ENCODE data around the gene FAM47A.

The FAM47A gene

GRCh38 chrX:34132028-34132427, at the start of gene FAM47A:
Gene FAM47A (minus strand): TSS chrX:34132314. CDS start chrX:34132278, 36 bp downstream.
- Histone ChIP-seq H3K4me1 (no peaks in the 10 kb centered on the region), H3K4me2 (no peak within 1 kb of the TSS), H3K27me3 (peaks cover 16 to 62% (median 46%) of the 10 kb centered on the region in 11 experiments; a peak in 20 of 22 replicates), H3K36me3 (no peaks in the 10 kb centered on the region), H3K9me3 (replicated peaks in 1 of 11) (peaks cover 0 to 13% (median 0%) of the 10 kb centered on the region in 11 experiments; a peak in 6 of 22 replicates), H3K4me3 (no peak within 1 kb of the TSS), H3K27ac (no peak within 1 kb of the TSS), H3K9ac (no peak within 1 kb of the TSS), H4K20me1 (no peaks in the 10 kb centered on the region)
- TF ChIP-seq Cebpa-rat (IDR thresholded peaks at IDR 0.05) = no peak

- H3K9ac ChIP-seq = no peak overlapping the region
- H3K27me3 ChIP-seq = peaks cover 9 to 78% (median 60%) of the 10 kb centered on the region in 11 experiments; a peak in 20 of 22 replicates
- no peak overlapping the region for H3K4me2 ChIP-seq
- H4K20me1 ChIP-seq = no peaks in the 10 kb centered on the region
- no peaks in the 10 kb centered on the region for H3K4me1 ChIP-seq
- no peaks in the 10 kb centered on the region for H3K36me3 ChIP-seq
- H3K4me3 ChIP-seq = no peak overlapping the region
- H3K9me3 ChIP-seq (replicated peaks in 1 of 11) = peaks cover 0 to 6% (median 0%) of the 10 kb centered on the region in 11 experiments; a peak in 1 of 22 replicates
- no peak overlapping the region for H3K27ac ChIP-seq
- no peak for TF ChIP-seq Cebpa-rat (IDR thresholded peaks at IDR 0.05)
These were observed 15.2 kb upstream of the FAM47A start for GRCh38 chrX:34147345-34147744.

- Histone ChIP-seq H3K27me3 (peaks cover 9 to 74% (median 56%) of the 10 kb centered on the region in 11 experiments; a peak in 20 of 22 replicates), H3K9me3 (replicated peaks in 1 of 11) (peaks cover 0 to 6% (median 0%) of the 10 kb centered on the region in 11 experiments; a peak in 1 of 22 replicates), H3K4me1 (no peaks in the 10 kb centered on the region), H3K36me3 (no peaks in the 10 kb centered on the region), H3K27ac (no peak overlapping the region), H3K9ac (no peak overlapping the region), H3K4me2 (no peak overlapping the region), H4K20me1 (no peaks in the 10 kb centered on the region), H3K4me3 (no peak overlapping the region)
- TF ChIP-seq Cebpa-rat (IDR thresholded peaks at IDR 0.05) = no peak
These were observed 14.8 kb upstream of the FAM47A start for GRCh38 chrX:34146906-34147305.

GRCh38 chrX:34144246-34144645, 12.1 kb upstream of the FAM47A start:
- H4K20me1 ChIP-seq = no peaks in the 10 kb centered on the region; a peak in 2 of 22 replicates
- no peak overlapping the region for H3K4me2 ChIP-seq
- no peak for TF ChIP-seq Cebpa-rat (IDR thresholded peaks at IDR 0.05)
- no peaks in the 10 kb centered on the region for H3K4me1 ChIP-seq
- H3K9ac ChIP-seq = no peak overlapping the region
- H3K9me3 ChIP-seq (replicated peaks in 1 of 11) = peaks cover 0 to 6% (median 0%) of the 10 kb centered on the region in 11 experiments; a peak in 1 of 22 replicates
- no peaks in the 10 kb centered on the region for H3K36me3 ChIP-seq
- peaks cover 7 to 77% (median 56%) of the 10 kb centered on the region in 11 experiments; a peak in 21 of 22 replicates for H3K27me3 ChIP-seq
- no peak overlapping the region for H3K4me3 ChIP-seq
- no peak overlapping the region for H3K27ac ChIP-seq

GRCh38 chrX:34140816-34141215, 8.7 kb upstream of the FAM47A start:
- TF ChIP-seq Cebpa-rat (IDR thresholded peaks at IDR 0.05) = no peak
- Histone ChIP-seq H3K27ac (no peak overlapping the region), H3K27me3 (peaks cover 7 to 56% (median 34%) of the 10 kb centered on the region in 11 experiments; a peak in 21 of 22 replicates), H4K20me1 (no peaks in the 10 kb centered on the region; a peak in 2 of 22 replicates), H3K4me3 (no peak overlapping the region), H3K4me2 (no peak overlapping the region), H3K36me3 (no peaks in the 10 kb centered on the region), H3K9me3 (replicated peaks in 1 of 11) (no peaks in the 10 kb centered on the region), H3K4me1 (no peaks in the 10 kb centered on the region), H3K9ac (no peak overlapping the region)

GRCh38 chrX:34130980-34131744, 952 bp downstream of the FAM47A start:
- no peak overlapping the region for H3K4me3 ChIP-seq
- no peaks in the 10 kb centered on the region for H3K36me3 ChIP-seq
- peaks cover 0 to 13% (median 0%) of the 10 kb centered on the region in 11 experiments; a peak in 6 of 22 replicates for H3K9me3 ChIP-seq (replicated peaks in 1 of 11)
- peaks cover 22 to 70% (median 54%) of the 10 kb centered on the region in 11 experiments; a peak in 20 of 22 replicates for H3K27me3 ChIP-seq
- no peaks in the 10 kb centered on the region for H4K20me1 ChIP-seq
- no peaks in the 10 kb centered on the region for H3K4me1 ChIP-seq
- no peak for TF ChIP-seq Cebpa-rat (IDR thresholded peaks at IDR 0.05)
- no peak overlapping the region for H3K9ac ChIP-seq
- H3K27ac ChIP-seq = no peak overlapping the region
- no peak overlapping the region for H3K4me2 ChIP-seq

- H4K20me1 ChIP-seq = no peaks in the 10 kb centered on the region; a peak in 1 of 22 replicates
- no peaks in the 10 kb centered on the region for H3K4me1 ChIP-seq
- peaks cover 23 to 77% (median 61%) of the 10 kb centered on the region in 11 experiments; a peak in 21 of 22 replicates for H3K27me3 ChIP-seq
These were observed 1.6 kb downstream of the FAM47A start for GRCh38 chrX:34130501-34130900.

GRCh38 chrX:34126011-34126410, 6.1 kb downstream of the FAM47A start:
- H3K4me3 ChIP-seq = no peak overlapping the region
- no peak for TF ChIP-seq Cebpa-rat (IDR thresholded peaks at IDR 0.05)
- H3K9ac ChIP-seq = no peak overlapping the region
- H3K4me2 ChIP-seq = no peak overlapping the region
- H3K27ac ChIP-seq = no peak overlapping the region
- H3K4me1 ChIP-seq = no peaks in the 10 kb centered on the region
- H4K20me1 ChIP-seq = no peaks in the 10 kb centered on the region; a peak in 1 of 22 replicates
- peaks cover 23 to 98% (median 93%) of the 10 kb centered on the region in 11 experiments; a peak in 21 of 22 replicates for H3K27me3 ChIP-seq
- peaks cover 23 to 34% (median 27%) of the 10 kb centered on the region in 11 experiments for H3K9me3 ChIP-seq (replicated peaks in 1 of 11)
- H3K36me3 ChIP-seq = no peaks in the 10 kb centered on the region

More at GRCh38 chrX:34130501-34130900, 1.6 kb downstream of the FAM47A start:
- Histone ChIP-seq H3K36me3 (no peaks in the 10 kb centered on the region), H3K4me3 (no peak overlapping the region), H3K4me2 (no peak overlapping the region), H3K9me3 (replicated peaks in 1 of 11) (peaks cover 0 to 13% (median 0%) of the 10 kb centered on the region in 11 experiments; a peak in 6 of 22 replicates), H3K9ac (no peak overlapping the region), H3K27ac (no peak overlapping the region)
- no peak for TF ChIP-seq Cebpa-rat (IDR thresholded peaks at IDR 0.05)

GRCh38 chrX:34119122-34119521, 13.0 kb downstream of the FAM47A start:
- no peak overlapping the region for H3K4me2 ChIP-seq
- H3K4me3 ChIP-seq = no peak overlapping the region
- no peaks in the 10 kb centered on the region for H3K4me1 ChIP-seq
- no peaks in the 10 kb centered on the region for H3K36me3 ChIP-seq
- H3K9me3 ChIP-seq (replicated peaks in 1 of 11) = peaks cover 23 to 28% (median 26%) of the 10 kb centered on the region in 11 experiments
- H3K9ac ChIP-seq = no peak overlapping the region
- no peak for TF ChIP-seq Cebpa-rat (IDR thresholded peaks at IDR 0.05)
- H3K27me3 ChIP-seq = peaks cover 28 to 99% (median 92%) of the 10 kb centered on the region in 11 experiments; a peak in 21 of 22 replicates
- H4K20me1 ChIP-seq = no peaks in the 10 kb centered on the region; a peak in 2 of 22 replicates
- H3K27ac ChIP-seq = no peak overlapping the region

Data from BLaER1 treated with 17β-estradiol and CSF1 and Interleukin-3, amounts not matched to agents 10 nM and 100 nM (cell line).